ENCODE measurements around the gene PCDHGB1.

DNA sequence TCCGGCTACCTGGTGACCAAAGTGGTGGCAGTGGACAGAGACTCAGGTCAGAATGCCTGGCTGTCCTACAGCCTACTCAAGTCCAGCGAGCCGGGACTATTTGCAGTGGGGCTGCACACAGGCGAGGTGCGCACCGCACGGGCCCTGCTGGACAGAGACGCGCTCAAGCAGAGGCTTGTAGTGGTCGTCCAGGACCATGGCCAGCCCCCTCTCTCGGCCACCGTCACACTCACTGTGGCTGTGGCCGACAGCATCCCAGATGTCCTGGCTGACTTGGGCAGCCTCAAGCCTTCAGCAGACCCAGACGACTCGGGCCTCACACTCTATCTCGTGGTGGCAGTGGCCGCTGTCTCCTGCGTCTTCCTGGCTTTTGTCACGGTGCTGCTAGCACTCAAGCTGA, 7.1 kb downstream of the PCDHGB1 start:
- TF ChIP-seq, protein P1, sequence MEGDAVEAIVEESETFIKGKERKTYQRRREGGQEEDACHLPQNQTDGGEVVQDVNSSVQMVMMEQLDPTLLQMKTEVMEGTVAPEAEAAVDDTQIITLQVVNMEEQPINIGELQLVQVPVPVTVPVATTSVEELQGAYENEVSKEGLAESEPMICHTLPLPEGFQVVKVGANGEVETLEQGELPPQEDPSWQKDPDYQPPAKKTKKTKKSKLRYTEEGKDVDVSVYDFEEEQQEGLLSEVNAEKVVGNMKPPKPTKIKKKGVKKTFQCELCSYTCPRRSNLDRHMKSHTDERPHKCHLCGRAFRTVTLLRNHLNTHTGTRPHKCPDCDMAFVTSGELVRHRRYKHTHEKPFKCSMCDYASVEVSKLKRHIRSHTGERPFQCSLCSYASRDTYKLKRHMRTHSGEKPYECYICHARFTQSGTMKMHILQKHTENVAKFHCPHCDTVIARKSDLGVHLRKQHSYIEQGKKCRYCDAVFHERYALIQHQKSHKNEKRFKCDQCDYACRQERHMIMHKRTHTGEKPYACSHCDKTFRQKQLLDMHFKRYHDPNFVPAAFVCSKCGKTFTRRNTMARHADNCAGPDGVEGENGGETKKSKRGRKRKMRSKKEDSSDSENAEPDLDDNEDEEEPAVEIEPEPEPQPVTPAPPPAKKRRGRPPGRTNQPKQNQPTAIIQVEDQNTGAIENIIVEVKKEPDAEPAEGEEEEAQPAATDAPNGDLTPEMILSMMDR (tag by site-specific recombination; IDR thresholded peaks at IDR 0.05): no peak
- TF ChIP-seq, protein P2, sequence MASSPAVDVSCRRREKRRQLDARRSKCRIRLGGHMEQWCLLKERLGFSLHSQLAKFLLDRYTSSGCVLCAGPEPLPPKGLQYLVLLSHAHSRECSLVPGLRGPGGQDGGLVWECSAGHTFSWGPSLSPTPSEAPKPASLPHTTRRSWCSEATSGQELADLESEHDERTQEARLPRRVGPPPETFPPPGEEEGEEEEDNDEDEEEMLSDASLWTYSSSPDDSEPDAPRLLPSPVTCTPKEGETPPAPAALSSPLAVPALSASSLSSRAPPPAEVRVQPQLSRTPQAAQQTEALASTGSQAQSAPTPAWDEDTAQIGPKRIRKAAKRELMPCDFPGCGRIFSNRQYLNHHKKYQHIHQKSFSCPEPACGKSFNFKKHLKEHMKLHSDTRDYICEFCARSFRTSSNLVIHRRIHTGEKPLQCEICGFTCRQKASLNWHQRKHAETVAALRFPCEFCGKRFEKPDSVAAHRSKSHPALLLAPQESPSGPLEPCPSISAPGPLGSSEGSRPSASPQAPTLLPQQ (tag by site-specific recombination; IDR thresholded peaks at IDR 0.05): no peak
- TF ChIP-seq ZNF549 (tag by site-specific recombination; IDR thresholded peaks at IDR 0.05): no peak
- TF ChIP-seq ZNF155 (tag by site-specific recombination; IDR thresholded peaks at IDR 0.05): no peak
- no peak for TF ChIP-seq ZNF19 (tag by site-specific recombination; IDR thresholded peaks at IDR 0.05; ENCODE audit: low read depth)
- no peak for TF ChIP-seq SALL2 (tag by site-specific recombination; IDR thresholded peaks at IDR 0.05; ENCODE audit: borderline replicate concordance)
- TF ChIP-seq ZNF830 (tag by site-specific recombination; IDR thresholded peaks at IDR 0.05; ENCODE audit: low read depth): no peak
- no peak for TF ChIP-seq YY1 (tag by site-specific recombination; IDR thresholded peaks at IDR 0.05)
- TF ChIP-seq, protein P3, sequence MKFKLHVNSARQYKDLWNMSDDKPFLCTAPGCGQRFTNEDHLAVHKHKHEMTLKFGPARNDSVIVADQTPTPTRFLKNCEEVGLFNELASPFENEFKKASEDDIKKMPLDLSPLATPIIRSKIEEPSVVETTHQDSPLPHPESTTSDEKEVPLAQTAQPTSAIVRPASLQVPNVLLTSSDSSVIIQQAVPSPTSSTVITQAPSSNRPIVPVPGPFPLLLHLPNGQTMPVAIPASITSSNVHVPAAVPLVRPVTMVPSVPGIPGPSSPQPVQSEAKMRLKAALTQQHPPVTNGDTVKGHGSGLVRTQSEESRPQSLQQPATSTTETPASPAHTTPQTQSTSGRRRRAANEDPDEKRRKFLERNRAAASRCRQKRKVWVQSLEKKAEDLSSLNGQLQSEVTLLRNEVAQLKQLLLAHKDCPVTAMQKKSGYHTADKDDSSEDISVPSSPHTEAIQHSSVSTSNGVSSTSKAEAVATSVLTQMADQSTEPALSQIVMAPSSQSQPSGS (tag by site-specific recombination; IDR thresholded peaks at IDR 0.05; ENCODE audit: low read depth): no peak
- no peak for TF ChIP-seq TCF7L2 (IDR thresholded peaks at IDR 0.05; ENCODE audit: borderline replicate concordance, low read depth, low read length)
- no peak for TF ChIP-seq ZNF266 (tag by site-specific recombination; IDR thresholded peaks at IDR 0.05; ENCODE audit: low read depth)
- TF ChIP-seq ZNF24 (tag by site-specific recombination; IDR thresholded peaks at IDR 0.05): no peak
